GM21360 (cell line): Measurements from ENCODE around the gene CORO2B.

Source experiments
- ATAC-seq: cut with Tn5 transposase; IDR thresholded peaks from one replicate; pipeline ENCODE4 v1.9.1; 2021; ENCODE audit warnings: mild to moderate bottlenecking, moderate library complexity; ENCODE audit not compliant: unreplicated experiment

The CORO2B gene

DNA sequence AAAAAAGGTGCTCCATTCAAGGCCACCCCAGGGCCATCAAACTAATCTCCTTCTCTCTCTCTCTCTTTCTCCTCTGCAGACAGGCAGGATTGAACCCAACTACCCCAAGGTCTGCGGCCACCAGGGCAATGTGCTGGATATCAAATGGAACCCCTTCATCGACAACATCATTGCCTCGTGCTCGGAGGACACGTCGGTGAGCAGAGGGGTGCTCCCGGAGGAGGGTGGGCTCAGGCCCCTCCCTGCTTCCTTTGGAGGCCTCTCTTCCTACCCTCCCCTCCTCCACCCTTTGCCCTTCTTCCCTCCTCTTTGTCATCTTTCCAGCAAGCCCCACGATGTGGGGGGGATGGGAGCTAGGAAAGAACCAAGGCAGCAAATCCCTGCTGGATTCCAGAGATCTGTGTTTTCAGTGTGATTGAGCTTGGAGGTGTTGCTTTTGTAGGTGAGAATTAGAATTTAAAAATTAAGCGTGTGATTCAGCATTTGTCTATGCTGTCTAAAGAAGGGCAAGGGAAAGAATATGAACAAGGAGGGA is 116.3 kb downstream of the CORO2B start:
- no peak for ATAC-seq

- ATAC-seq = no peak
Observed at GRCh38 chr15:68696414-68697363, 117.9 kb downstream of the CORO2B start.

- no peak for ATAC-seq
Observed at GRCh38 chr15:68697711-68698690, 119.2 kb downstream of the CORO2B start.

DNA sequence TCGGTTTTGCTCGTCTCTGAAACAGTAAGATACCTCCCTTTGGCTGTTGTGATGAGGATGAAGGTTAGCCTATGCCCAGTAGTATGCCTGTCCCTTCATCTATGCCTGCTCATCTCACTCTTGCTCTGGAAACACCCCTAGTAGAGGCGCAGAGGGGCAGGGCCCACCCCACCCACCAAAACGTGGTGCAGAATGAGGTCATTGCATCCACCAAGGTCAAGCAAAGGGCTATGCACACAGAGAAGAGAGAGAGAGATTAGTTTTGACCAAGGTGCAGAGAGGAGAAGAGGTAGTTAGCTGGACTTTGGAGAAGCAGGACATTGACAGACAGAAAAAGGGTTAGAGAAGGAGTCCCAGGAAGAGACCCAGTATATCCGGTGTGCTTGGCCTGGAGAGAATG is 119.9 kb downstream of the CORO2B start:
- no peak for ATAC-seq

DNA sequence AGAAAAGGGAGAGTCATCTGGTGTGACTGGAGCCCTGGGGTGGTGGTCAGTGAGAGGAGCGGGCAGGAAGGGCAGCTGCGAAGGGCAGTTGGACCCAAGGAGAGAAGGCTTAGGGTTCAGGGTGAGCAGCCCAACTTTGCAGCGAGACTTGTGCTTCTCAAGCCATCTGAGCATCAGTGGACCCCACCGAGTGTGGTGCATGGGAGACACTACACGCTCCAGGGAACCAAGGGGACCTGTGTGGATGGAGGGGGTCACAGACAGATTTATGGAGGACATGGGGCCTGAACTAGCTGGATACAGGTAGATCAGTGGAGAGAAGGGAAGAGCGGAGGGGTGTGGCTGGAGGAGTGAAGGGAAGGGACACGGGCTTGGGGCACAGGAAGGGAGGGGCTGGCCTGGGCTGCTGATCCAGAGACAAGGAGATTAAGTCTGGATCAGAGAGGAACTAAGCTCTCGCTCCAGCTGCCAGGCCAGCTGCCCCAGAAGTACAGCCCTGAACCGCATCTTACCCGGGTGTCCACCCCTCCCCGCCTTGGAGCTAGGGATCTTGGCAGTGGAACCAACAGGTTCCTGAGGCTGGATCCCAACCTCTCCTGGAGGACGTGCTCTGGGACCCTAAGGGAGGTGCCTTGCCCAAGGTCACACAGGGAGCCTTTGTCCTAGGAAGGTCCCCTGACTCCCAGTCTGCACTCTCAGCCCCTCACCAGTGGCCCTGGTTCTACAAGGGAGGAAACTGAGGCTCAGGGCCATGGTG is 120.5 kb downstream of the CORO2B start:
- no peak for ATAC-seq

- ATAC-seq = no peak
Observed at GRCh38 chr15:68699881-68700454, 121.2 kb downstream of the CORO2B start.

DNA sequence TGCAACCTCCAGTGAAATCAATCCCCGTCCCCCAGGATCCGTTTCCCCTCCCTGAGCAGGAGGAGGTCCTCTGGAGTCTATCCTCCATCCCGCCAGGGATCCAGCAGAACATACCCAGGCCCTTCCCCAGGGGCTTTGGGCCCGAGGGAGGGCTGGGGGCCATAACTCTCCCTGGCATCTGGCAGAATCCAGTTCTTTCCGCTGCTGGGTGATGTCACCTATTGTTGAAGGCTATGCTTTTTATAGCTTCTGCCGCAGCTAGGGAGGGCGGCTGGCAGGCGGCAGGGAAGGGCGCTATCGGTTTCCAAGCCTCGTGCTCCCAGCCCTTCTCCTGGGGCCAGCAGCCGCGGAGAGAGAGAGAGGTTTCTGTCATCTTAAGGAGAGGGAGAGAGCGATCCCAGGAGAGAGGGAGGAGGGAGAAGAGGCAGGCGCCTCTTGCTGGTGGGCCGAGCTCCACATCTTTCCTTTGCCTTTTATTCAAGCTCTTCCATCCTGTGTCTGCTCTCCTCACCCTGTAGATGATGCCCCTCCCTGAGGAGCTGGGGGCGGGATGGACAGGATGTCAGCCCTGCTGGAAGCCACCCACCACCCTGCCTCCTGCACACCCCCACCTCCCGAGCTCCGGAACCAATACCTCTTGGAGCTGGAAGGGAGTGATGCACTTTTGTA is 121.8 kb downstream of the CORO2B start:
- no peak for ATAC-seq

GRCh38 chr15:68701886-68702285 is 123.1 kb downstream of the CORO2B start:
- ATAC-seq = no peak

- ATAC-seq = no peak
Observed at GRCh38 chr15:68704496-68705021, 125.8 kb downstream of the CORO2B start.

- ATAC-seq = no peak
Observed at GRCh38 chr15:68706256-68706655, 127.5 kb downstream of the CORO2B start.

- ATAC-seq = no peak
Observed at GRCh38 chr15:68706931-68707330, 128.1 kb downstream of the CORO2B start.

GRCh38 chr15:68707386-68707785 is 128.6 kb downstream of the CORO2B start:
- no peak for ATAC-seq

DNA sequence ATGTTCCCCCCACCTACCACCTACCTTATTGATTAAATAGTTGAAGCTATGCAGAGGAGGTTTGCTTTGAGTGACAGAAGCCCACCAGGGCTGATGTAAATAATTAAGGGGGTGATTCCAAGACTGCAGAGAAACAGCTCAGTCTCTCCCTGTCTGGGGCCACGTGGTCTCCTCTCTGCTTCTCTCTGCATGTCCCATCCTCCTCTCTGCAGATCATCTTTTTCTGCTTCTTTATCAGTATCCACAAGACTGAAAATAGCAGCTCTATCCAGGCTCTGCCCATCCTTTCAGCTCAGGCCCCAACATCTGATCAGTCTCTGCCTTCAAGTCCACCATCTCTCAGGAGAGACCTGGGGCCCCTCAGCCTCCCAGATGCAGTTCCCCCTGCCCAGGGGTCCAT is 131.1 kb downstream of the CORO2B start:
- no peak for ATAC-seq

- no peak for ATAC-seq
Observed at GRCh38 chr15:68710536-68710935, 131.7 kb downstream of the CORO2B start.

DNA sequence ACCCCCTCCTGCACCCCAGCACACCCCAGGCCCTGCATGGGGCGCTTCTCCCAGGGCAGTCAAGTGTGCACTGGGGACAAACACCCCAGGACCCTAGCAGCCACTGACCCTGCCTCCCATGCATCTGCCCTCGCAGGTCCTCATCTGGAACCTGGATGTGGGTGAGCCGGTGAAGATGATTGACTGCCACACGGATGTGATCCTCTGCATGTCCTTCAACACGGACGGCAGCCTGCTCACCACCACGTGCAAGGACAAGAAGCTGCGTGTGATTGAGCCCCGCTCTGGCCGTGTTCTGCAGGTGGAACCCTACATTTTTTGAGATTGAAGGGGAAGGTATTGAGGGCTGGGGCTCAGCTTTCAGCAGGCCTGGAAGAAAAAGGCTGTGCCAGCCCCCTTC is 132.6 kb downstream of the CORO2B start:
- no peak for ATAC-seq

- no peak for ATAC-seq
Observed at GRCh38 chr15:68712886-68713285, 134.1 kb downstream of the CORO2B start.

- no peak for ATAC-seq
Observed at GRCh38 chr15:68713874-68714273, 135.1 kb downstream of the CORO2B start.

DNA sequence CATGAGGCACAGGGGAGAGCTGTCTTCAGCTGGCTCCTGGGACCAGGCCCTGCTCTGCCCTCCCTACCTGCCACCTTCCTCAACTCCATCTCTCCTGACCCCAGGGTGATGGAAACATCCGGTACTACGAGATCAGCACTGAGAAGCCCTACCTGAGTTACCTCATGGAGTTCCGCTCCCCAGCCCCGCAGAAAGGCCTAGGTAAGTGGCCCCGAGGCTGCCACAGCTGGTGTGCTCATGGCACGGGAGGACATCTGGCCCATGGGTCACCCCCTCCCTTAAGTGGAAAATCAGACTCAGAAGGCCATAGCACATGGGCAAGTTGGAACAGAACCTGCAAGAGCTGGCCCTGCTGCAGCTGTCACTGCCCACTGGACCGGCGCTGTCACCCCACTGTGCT is 136.3 kb downstream of the CORO2B start:
- ATAC-seq = no peak

- no peak for ATAC-seq
Observed at GRCh38 chr15:68717951-68718350, 139.2 kb downstream of the CORO2B start.
